ENCODE results near the gene KIAA1755. TPM values are rescaled to one million over a fixed set of nuclear protein-coding genes. Genes with fewer than 3 reads are reported as not detected.

The KIAA1755 gene
- total and polyA plus RNA-seq, 9 of the 15 experiments (the other 6 are each of a cell fraction or from before 2014, with no cell fraction given), result not detected

DNA sequence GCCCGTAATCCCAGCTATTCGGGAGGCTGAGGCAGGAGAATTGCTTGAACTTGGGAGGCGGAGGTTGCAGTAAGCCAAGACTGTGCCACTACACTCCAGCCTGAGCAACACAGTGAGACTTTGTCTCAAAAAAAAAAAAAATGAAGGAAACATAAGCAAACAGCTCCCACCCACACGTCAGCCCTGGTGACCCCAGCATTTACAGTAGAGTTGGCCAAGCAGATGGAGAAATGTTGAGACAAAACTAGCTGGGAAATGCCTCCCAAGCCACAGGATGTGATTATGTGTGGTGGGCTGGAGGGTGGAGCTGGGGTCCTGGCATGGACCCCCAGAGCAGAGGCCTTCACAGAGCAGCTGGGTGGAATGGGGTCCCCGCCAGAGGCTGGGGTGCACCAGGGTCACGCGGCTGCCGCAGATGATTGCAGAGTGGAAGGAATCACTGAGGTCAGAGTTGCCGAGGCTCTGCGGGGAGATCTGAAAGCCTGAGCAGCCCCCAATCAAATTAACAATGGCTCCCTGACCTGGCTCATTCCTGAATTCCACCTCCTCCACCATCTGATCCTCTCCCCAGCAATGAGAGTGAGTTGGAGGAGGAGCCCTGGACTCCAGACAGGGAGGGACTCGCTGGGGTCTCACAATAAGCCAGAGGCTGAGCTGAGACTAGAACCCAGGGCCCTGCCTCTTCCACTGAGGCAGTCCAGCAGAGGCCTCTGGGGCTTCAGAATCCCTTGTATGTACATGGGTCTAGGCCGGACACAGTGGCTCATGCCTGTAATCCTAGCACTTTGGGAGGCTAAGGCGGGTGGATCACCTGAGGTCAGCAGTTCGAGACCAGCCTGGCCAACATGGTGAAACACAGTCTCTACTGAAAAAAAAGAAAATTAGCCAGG lies 60.8 kb downstream of the KIAA1755 start (continued):
- TF ChIP-seq, protein P1, sequence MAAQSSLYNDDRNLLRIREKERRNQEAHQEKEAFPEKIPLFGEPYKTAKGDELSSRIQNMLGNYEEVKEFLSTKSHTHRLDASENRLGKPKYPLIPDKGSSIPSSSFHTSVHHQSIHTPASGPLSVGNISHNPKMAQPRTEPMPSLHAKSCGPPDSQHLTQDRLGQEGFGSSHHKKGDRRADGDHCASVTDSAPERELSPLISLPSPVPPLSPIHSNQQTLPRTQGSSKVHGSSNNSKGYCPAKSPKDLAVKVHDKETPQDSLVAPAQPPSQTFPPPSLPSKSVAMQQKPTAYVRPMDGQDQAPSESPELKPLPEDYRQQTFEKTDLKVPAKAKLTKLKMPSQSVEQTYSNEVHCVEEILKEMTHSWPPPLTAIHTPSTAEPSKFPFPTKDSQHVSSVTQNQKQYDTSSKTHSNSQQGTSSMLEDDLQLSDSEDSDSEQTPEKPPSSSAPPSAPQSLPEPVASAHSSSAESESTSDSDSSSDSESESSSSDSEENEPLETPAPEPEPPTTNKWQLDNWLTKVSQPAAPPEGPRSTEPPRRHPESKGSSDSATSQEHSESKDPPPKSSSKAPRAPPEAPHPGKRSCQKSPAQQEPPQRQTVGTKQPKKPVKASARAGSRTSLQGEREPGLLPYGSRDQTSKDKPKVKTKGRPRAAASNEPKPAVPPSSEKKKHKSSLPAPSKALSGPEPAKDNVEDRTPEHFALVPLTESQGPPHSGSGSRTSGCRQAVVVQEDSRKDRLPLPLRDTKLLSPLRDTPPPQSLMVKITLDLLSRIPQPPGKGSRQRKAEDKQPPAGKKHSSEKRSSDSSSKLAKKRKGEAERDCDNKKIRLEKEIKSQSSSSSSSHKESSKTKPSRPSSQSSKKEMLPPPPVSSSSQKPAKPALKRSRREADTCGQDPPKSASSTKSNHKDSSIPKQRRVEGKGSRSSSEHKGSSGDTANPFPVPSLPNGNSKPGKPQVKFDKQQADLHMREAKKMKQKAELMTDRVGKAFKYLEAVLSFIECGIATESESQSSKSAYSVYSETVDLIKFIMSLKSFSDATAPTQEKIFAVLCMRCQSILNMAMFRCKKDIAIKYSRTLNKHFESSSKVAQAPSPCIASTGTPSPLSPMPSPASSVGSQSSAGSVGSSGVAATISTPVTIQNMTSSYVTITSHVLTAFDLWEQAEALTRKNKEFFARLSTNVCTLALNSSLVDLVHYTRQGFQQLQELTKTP (IDR thresholded peaks at IDR 0.05; ENCODE audit: low read depth in 1 of 2, partially characterized antibody in 2 of 2), result no peak
- TF ChIP-seq, protein P2, sequence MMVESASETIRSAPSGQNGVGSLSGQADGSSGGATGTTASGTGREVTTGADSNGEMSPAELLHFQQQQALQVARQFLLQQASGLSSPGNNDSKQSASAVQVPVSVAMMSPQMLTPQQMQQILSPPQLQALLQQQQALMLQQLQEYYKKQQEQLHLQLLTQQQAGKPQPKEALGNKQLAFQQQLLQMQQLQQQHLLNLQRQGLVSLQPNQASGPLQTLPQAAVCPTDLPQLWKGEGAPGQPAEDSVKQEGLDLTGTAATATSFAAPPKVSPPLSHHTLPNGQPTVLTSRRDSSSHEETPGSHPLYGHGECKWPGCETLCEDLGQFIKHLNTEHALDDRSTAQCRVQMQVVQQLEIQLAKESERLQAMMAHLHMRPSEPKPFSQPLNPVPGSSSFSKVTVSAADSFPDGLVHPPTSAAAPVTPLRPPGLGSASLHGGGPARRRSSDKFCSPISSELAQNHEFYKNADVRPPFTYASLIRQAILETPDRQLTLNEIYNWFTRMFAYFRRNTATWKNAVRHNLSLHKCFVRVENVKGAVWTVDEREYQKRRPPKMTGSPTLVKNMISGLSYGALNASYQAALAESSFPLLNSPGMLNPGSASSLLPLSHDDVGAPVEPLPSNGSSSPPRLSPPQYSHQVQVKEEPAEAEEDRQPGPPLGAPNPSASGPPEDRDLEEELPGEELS (CRISPR knock-in tag; IDR thresholded peaks at IDR 0.05; ENCODE audit: borderline replicate concordance), result no peak
- no peak for TF ChIP-seq GABPB1 (CRISPR knock-in tag; IDR thresholded peaks at IDR 0.05)
- TF ChIP-seq, protein P3, sequence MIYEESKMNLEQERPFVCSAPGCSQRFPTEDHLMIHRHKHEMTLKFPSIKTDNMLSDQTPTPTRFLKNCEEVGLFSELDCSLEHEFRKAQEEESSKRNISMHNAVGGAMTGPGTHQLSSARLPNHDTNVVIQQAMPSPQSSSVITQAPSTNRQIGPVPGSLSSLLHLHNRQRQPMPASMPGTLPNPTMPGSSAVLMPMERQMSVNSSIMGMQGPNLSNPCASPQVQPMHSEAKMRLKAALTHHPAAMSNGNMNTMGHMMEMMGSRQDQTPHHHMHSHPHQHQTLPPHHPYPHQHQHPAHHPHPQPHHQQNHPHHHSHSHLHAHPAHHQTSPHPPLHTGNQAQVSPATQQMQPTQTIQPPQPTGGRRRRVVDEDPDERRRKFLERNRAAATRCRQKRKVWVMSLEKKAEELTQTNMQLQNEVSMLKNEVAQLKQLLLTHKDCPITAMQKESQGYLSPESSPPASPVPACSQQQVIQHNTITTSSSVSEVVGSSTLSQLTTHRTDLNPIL (CRISPR knock-in tag; IDR thresholded peaks at IDR 0.05), result no peak
- no peak for TF ChIP-seq DPF2 (IDR thresholded peaks at IDR 0.05)
- TF ChIP-seq GATAD2A (IDR thresholded peaks at IDR 0.05), result no peak

Data from K562 (cell line).